HCT116 (cell line): ENCODE results near the gene PTGER3. TPM values are rescaled to one million over a fixed set of nuclear protein-coding genes. Genes with fewer than 3 reads are reported as not detected.

ENCODE experiments used
- ATAC-seq: fragments of 200-7000 bp; cut with Tn5 transposase; 2 replicates; pipeline ENCODE4 v1.9.1; 2020; ENCODE audit warnings: mild to moderate bottlenecking, moderate library complexity
- BruUV-seq: library from RNA; stranded (reverse); fragments of 400-500 nt; replicated peaks from 2 replicates; lab custom pipeline; 2021; lab: Mats Ljungman, UMichigan
- CTCF ChIA-PET: fragments of 300-600 bp; sonication (Branson Sonifier 250); formaldehyde crosslinking; loops from one replicate; lab custom pipeline; 2021; ENCODE audit warnings: antibody characterized with exemption; lab: Charles Lee
- POLR2A ChIA-PET: fragments of 300-600, 350-600 bp; sonication (Branson Sonifier 250); formaldehyde crosslinking; loops from one replicate; lab custom pipeline; 2021; ENCODE audit warnings: antibody characterized with exemption; lab: Charles Lee
- RAD21 ChIA-PET, 2 experiments: fragments of 300-600 bp; sonication (Branson Sonifier 250); formaldehyde crosslinking; loops; one replicate each; lab custom pipeline; 2023; ENCODE audit warnings: low total read pairs in 2 of 2; ENCODE audit not compliant: uncharacterized antibody in 2 of 2, unreplicated experiment in 2 of 2, low non-redundant PET in 1 of 2; lab: Charles Lee
- DNase-seq: peaks from one replicate; pipeline ENCODE4 v3.0.0-alpha.2; 2010; ENCODE audit warnings: low read depth, low spot score
- H2AFZ ChIP-seq: fragments of 200-600 bp; shearing (Covaris generic), sonication (generic); 2 replicates; pipeline ENCODE4 v1.6.1; 2017; ENCODE audit warnings: low read depth, mixed run types, mixed read lengths, antibody characterized with exemption, low read length; ENCODE audit not compliant: poor library complexity, severe bottlenecking
- H3K27ac ChIP-seq: 2 replicates; pipeline ENCODE4 v1.5.1; 2012; ENCODE audit warnings: low read depth, low read length
- H3K27me3 ChIP-seq: fragments of 200-600 bp; sonication (generic); 2 replicates; pipeline ENCODE4 v1.6.1; 2016; ENCODE audit warnings: mixed run types, low read length, mixed read lengths; ENCODE audit not compliant: insufficient read depth
- H3K36me3 ChIP-seq, 2 experiments: fragments of 200-500 bp in 1 of 2; fragments of 200-600 bp in 1 of 2; sonication (Bioruptor generic) in 1 of 2; sonication (generic) in 1 of 2; 2 replicates each; pipeline versions ENCODE4 v1.5.1 to v1.6.1; 2014 to 2016; ENCODE audit warnings: low read length in 2 of 2, inconsistent platforms in 1 of 2, mixed read lengths in 1 of 2, mixed run types in 1 of 2; ENCODE audit not compliant: insufficient read depth in 2 of 2, control insufficient read depth in 1 of 2
- H3K4me1 ChIP-seq, 2 experiments: fragments of 200-600 bp in 1 of 2; sonication (generic) in 1 of 2; 2 replicates each; pipeline versions ENCODE4 v1.5.1 to v1.6.1; 2012 to 2017; ENCODE audit warnings: low read length in 2 of 2, inconsistent platforms in 1 of 2, mild to moderate bottlenecking in 1 of 2, mixed read lengths in 1 of 2, mixed run types in 1 of 2, moderate library complexity in 1 of 2; ENCODE audit not compliant: insufficient read depth in 2 of 2, control insufficient read depth in 1 of 2
- H3K4me2 ChIP-seq: fragments of 200-600 bp; sonication (generic); 2 replicates; pipeline ENCODE4 v1.6.1; 2017; ENCODE audit warnings: mixed run types, low read length, mixed read lengths
- H3K4me3 ChIP-seq, 2 experiments: fragments of 200-600 bp in 1 of 2; sonication (generic) in 1 of 2; replicated peaks in 1 of 2; 2 replicates each; pipeline ENCODE4 v1.5.1; 2011 to 2016; ENCODE audit warnings: low read length in 2 of 2, control low read depth in 1 of 2, low read depth in 1 of 2, mild to moderate bottlenecking in 1 of 2, mixed read lengths in 1 of 2, mixed run types in 1 of 2
- H3K79me2 ChIP-seq: fragments of 200-600 bp; sonication (generic); 2 replicates; pipeline ENCODE4 v1.6.1; 2017; ENCODE audit warnings: mild to moderate bottlenecking, mixed run types, low read length, moderate library complexity, mixed read lengths; ENCODE audit not compliant: insufficient read depth
- H3K9ac ChIP-seq: fragments of 200-600 bp; sonication (generic); 2 replicates; pipeline ENCODE4 v1.6.1; 2016; ENCODE audit warnings: low read length, mixed read lengths
- H3K9me2 ChIP-seq: fragments of 200-600 bp; sonication (generic), shearing (Covaris generic); 2 replicates; pipeline ENCODE4 v1.6.1; 2017; ENCODE audit warnings: mixed run types, mild to moderate bottlenecking, moderate library complexity; ENCODE audit not compliant: insufficient read depth
- H3K9me3 ChIP-seq, 2 experiments: fragments of 200-500 bp in 1 of 2; fragments of 200-600 bp in 1 of 2; sonication (Bioruptor generic) in 1 of 2; sonication (generic) in 1 of 2; 2 replicates each; pipeline ENCODE4 v1.6.1; 2014 to 2017; ENCODE audit warnings: low read length in 2 of 2, mixed read lengths in 2 of 2, inconsistent platforms in 1 of 2, low read depth in 1 of 2, mild to moderate bottlenecking in 1 of 2, mixed run types in 1 of 2, moderate library complexity in 1 of 2; ENCODE audit not compliant: control insufficient read depth in 1 of 2, insufficient read depth in 1 of 2
- H4K20me1 ChIP-seq: fragments of 200-600 bp; sonication (generic), shearing (Covaris generic); 2 replicates; pipeline ENCODE4 v1.6.1; 2017; ENCODE audit warnings: mixed run types, mild to moderate bottlenecking, moderate library complexity; ENCODE audit not compliant: insufficient read depth
- ATF3 ChIP-seq: IDR thresholded peaks from 2 replicates; pipeline ENCODE4 v1.6.1; 2012
- CEBPB ChIP-seq: IDR thresholded peaks from 2 replicates; pipeline ENCODE4 v1.6.1; 2012; ENCODE audit warnings: low read depth
- EZH2phosphoT487 ChIP-seq: fragments of 200-600 bp; IDR thresholded peaks from 2 replicates; pipeline ENCODE4 v1.6.1; 2018; ENCODE audit warnings: antibody characterized with exemption, borderline replicate concordance
- POLR2AphosphoS5 ChIP-seq: IDR thresholded peaks from 2 replicates; pipeline ENCODE4 v1.6.1; 2011; ENCODE audit warnings: mild to moderate bottlenecking, low read depth, low read length, moderate library complexity
- YY1 ChIP-seq: IDR thresholded peaks from 2 replicates; pipeline ENCODE4 v1.6.1; 2011; ENCODE audit warnings: low read length, low read depth, moderate library complexity, mild to moderate bottlenecking; ENCODE audit not compliant: insufficient replicate concordance; ENCODE audit errors: extremely low read depth
- ZFX ChIP-seq: fragments of 450-650 bp; IDR thresholded peaks from 2 replicates; pipeline ENCODE4 v1.6.1; 2017
- ZNF274 ChIP-seq: fragments of 200-500 bp; sonication (Bioruptor generic); IDR thresholded peaks from 2 replicates; pipeline ENCODE4 v1.6.1; 2014; ENCODE audit warnings: mild to moderate bottlenecking, low read depth, low read length, inconsistent platforms
- intact Hi-C: fragments of 100-400 bp; cut with micrococcal nuclease; formaldehyde crosslinking; loops from 2 replicates; pipeline ENCODE4 v1.10.0; 2022
- total RNA-seq: library from RNA; stranded (reverse); gene quantifications from one replicate; pipeline ENCODE4 v1.2.1, GENCODE V29; 2021; ENCODE audit not compliant: unreplicated experiment
- TF ChIP-seq, protein P1 (sequence below): IDR thresholded peaks from 2 replicates; pipeline ENCODE4 v1.6.1; 2011; ENCODE audit warnings: mild to moderate bottlenecking, low read length, moderate library complexity; ENCODE audit not compliant: insufficient replicate concordance; ENCODE audit errors: extremely low read depth
- TF ChIP-seq, protein P2 (sequence below), 3 experiments: fragments of 200-600 bp in 1 of 3; sonication (generic) in 1 of 3; IDR thresholded peaks in 2 of 3; conservative IDR thresholded peaks in 1 of 3; 2 replicates each; pipeline ENCODE4 v1.5.1; 2012 to 2017; ENCODE audit warnings: low read depth in 2 of 3, low read length in 2 of 3, antibody characterized with exemption in 1 of 3, borderline replicate concordance in 1 of 3, control low read depth in 1 of 3, mild to moderate bottlenecking in 1 of 3, mixed read lengths in 1 of 3, mixed run types in 1 of 3, moderate library complexity in 1 of 3; ENCODE audit not compliant: insufficient read depth in 1 of 3

Gene PTGER3
- total RNA-seq, 1 experiment from 2014 or later, result 0.05 TPM

- Histone ChIP-seq H2AFZ (no peak overlapping the region), H3K4me2 (no peak overlapping the region), H3K36me3 (no peaks in the 10 kb centered on the region), H3K27me3 (peaks cover 45% of the 10 kb centered on the region), H3K4me1 (no peaks in the 10 kb centered on the region), H3K9me3 (no peaks in the 10 kb centered on the region), H3K4me3 (no peak overlapping the region), H3K9ac (no peak overlapping the region), H3K9me2 (no peaks in the 10 kb centered on the region), H3K79me2 (no peaks in the 10 kb centered on the region), H4K20me1 (no peaks in the 10 kb centered on the region), H3K27ac (no peak overlapping the region)
- POLR2A ChIA-PET, result no interaction called here
- RAD21 ChIA-PET, result no interaction called here
- intact Hi-C loops, result no loop called here
- TF ChIP-seq ZNF274 (no peak), EZH2phosphoT487 (no peak), YY1 (no peak), POLR2AphosphoS5 (no peak), CEBPB (no peak), ZFX (no peak), ATF3 (no peak)
- TF ChIP-seq, protein P1, sequence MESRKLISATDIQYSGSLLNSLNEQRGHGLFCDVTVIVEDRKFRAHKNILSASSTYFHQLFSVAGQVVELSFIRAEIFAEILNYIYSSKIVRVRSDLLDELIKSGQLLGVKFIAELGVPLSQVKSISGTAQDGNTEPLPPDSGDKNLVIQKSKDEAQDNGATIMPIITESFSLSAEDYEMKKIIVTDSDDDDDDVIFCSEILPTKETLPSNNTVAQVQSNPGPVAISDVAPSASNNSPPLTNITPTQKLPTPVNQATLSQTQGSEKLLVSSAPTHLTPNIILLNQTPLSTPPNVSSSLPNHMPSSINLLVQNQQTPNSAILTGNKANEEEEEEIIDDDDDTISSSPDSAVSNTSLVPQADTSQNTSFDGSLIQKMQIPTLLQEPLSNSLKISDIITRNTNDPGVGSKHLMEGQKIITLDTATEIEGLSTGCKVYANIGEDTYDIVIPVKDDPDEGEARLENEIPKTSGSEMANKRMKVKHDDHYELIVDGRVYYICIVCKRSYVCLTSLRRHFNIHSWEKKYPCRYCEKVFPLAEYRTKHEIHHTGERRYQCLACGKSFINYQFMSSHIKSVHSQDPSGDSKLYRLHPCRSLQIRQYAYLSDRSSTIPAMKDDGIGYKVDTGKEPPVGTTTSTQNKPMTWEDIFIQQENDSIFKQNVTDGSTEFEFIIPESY, result no peak
- TF ChIP-seq, protein P2, sequence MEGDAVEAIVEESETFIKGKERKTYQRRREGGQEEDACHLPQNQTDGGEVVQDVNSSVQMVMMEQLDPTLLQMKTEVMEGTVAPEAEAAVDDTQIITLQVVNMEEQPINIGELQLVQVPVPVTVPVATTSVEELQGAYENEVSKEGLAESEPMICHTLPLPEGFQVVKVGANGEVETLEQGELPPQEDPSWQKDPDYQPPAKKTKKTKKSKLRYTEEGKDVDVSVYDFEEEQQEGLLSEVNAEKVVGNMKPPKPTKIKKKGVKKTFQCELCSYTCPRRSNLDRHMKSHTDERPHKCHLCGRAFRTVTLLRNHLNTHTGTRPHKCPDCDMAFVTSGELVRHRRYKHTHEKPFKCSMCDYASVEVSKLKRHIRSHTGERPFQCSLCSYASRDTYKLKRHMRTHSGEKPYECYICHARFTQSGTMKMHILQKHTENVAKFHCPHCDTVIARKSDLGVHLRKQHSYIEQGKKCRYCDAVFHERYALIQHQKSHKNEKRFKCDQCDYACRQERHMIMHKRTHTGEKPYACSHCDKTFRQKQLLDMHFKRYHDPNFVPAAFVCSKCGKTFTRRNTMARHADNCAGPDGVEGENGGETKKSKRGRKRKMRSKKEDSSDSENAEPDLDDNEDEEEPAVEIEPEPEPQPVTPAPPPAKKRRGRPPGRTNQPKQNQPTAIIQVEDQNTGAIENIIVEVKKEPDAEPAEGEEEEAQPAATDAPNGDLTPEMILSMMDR (IDR thresholded peaks at IDR 0.05 in 2 of 3, conservative IDR thresholded peaks at IDR 0.05 in 1 of 3; ENCODE audit: borderline replicate concordance in 1 of 3, insufficient read depth in 1 of 3, low read depth in 2 of 3, low read length in 2 of 3), result no peak
- CTCF ChIA-PET, result no interaction called here
- ATAC-seq (no peak), DNase-seq (no peak)
- BruUV-seq, result no TSS peak
These were observed 21.5 kb downstream of the PTGER3 start for GRCh38 chr1:71026093-71026492.
